HCT116 (cell line): ENCODE measurements around the gene HDAC1. TPM values are rescaled to one million over a fixed set of nuclear protein-coding genes. Genes with fewer than 3 reads are reported as not detected.

ENCODE experiments used
- ATAC-seq: fragments of 200-7000 bp; cut with Tn5 transposase; 2 replicates; pipeline ENCODE4 v1.9.1; 2020; ENCODE audit warnings: mild to moderate bottlenecking, moderate library complexity
- BruUV-seq: library from RNA; stranded (reverse); fragments of 400-500 nt; replicated peaks from 2 replicates; lab custom pipeline; 2021; lab: Mats Ljungman, UMichigan
- CTCF ChIA-PET: fragments of 300-600 bp; sonication (Branson Sonifier 250); formaldehyde crosslinking; loops from one replicate; lab custom pipeline; 2021; ENCODE audit warnings: antibody characterized with exemption; lab: Charles Lee
- POLR2A ChIA-PET: fragments of 300-600, 350-600 bp; sonication (Branson Sonifier 250); formaldehyde crosslinking; loops from one replicate; lab custom pipeline; 2021; ENCODE audit warnings: antibody characterized with exemption; lab: Charles Lee
- RAD21 ChIA-PET, 2 experiments: fragments of 300-600 bp; sonication (Branson Sonifier 250); formaldehyde crosslinking; loops; one replicate each; lab custom pipeline; 2023; ENCODE audit warnings: low total read pairs in 2 of 2; ENCODE audit not compliant: uncharacterized antibody in 2 of 2, unreplicated experiment in 2 of 2, low non-redundant PET in 1 of 2; lab: Charles Lee
- DNase-seq: peaks from one replicate; pipeline ENCODE4 v3.0.0-alpha.2; 2010; ENCODE audit warnings: low read depth, low spot score
- H2AFZ ChIP-seq: fragments of 200-600 bp; shearing (Covaris generic), sonication (generic); 2 replicates; pipeline ENCODE4 v1.6.1; 2017; ENCODE audit warnings: low read depth, mixed run types, mixed read lengths, antibody characterized with exemption, low read length; ENCODE audit not compliant: poor library complexity, severe bottlenecking
- H3K27ac ChIP-seq: 2 replicates; pipeline ENCODE4 v1.5.1; 2012; ENCODE audit warnings: low read depth, low read length
- H3K27me3 ChIP-seq: fragments of 200-600 bp; sonication (generic); 2 replicates; pipeline ENCODE4 v1.6.1; 2016; ENCODE audit warnings: mixed run types, low read length, mixed read lengths; ENCODE audit not compliant: insufficient read depth
- H3K36me3 ChIP-seq, 2 experiments: fragments of 200-500 bp in 1 of 2; fragments of 200-600 bp in 1 of 2; sonication (Bioruptor generic) in 1 of 2; sonication (generic) in 1 of 2; 2 replicates each; pipeline versions ENCODE4 v1.5.1 to v1.6.1; 2014 to 2016; ENCODE audit warnings: low read length in 2 of 2, inconsistent platforms in 1 of 2, mixed read lengths in 1 of 2, mixed run types in 1 of 2; ENCODE audit not compliant: insufficient read depth in 2 of 2, control insufficient read depth in 1 of 2
- H3K4me1 ChIP-seq, 2 experiments: fragments of 200-600 bp in 1 of 2; sonication (generic) in 1 of 2; 2 replicates each; pipeline versions ENCODE4 v1.5.1 to v1.6.1; 2012 to 2017; ENCODE audit warnings: low read length in 2 of 2, inconsistent platforms in 1 of 2, mild to moderate bottlenecking in 1 of 2, mixed read lengths in 1 of 2, mixed run types in 1 of 2, moderate library complexity in 1 of 2; ENCODE audit not compliant: insufficient read depth in 2 of 2, control insufficient read depth in 1 of 2
- H3K4me2 ChIP-seq: fragments of 200-600 bp; sonication (generic); 2 replicates; pipeline ENCODE4 v1.6.1; 2017; ENCODE audit warnings: mixed run types, low read length, mixed read lengths
- H3K4me3 ChIP-seq, 2 experiments: fragments of 200-600 bp in 1 of 2; sonication (generic) in 1 of 2; replicated peaks in 1 of 2; 2 replicates each; pipeline ENCODE4 v1.5.1; 2011 to 2016; ENCODE audit warnings: low read length in 2 of 2, control low read depth in 1 of 2, low read depth in 1 of 2, mild to moderate bottlenecking in 1 of 2, mixed read lengths in 1 of 2, mixed run types in 1 of 2
- H3K79me2 ChIP-seq: fragments of 200-600 bp; sonication (generic); 2 replicates; pipeline ENCODE4 v1.6.1; 2017; ENCODE audit warnings: mild to moderate bottlenecking, mixed run types, low read length, moderate library complexity, mixed read lengths; ENCODE audit not compliant: insufficient read depth
- H3K9ac ChIP-seq: fragments of 200-600 bp; sonication (generic); 2 replicates; pipeline ENCODE4 v1.6.1; 2016; ENCODE audit warnings: low read length, mixed read lengths
- H3K9me2 ChIP-seq: fragments of 200-600 bp; sonication (generic), shearing (Covaris generic); 2 replicates; pipeline ENCODE4 v1.6.1; 2017; ENCODE audit warnings: mixed run types, mild to moderate bottlenecking, moderate library complexity; ENCODE audit not compliant: insufficient read depth
- H3K9me3 ChIP-seq, 2 experiments: fragments of 200-500 bp in 1 of 2; fragments of 200-600 bp in 1 of 2; sonication (Bioruptor generic) in 1 of 2; sonication (generic) in 1 of 2; 2 replicates each; pipeline ENCODE4 v1.6.1; 2014 to 2017; ENCODE audit warnings: low read length in 2 of 2, mixed read lengths in 2 of 2, inconsistent platforms in 1 of 2, low read depth in 1 of 2, mild to moderate bottlenecking in 1 of 2, mixed run types in 1 of 2, moderate library complexity in 1 of 2; ENCODE audit not compliant: control insufficient read depth in 1 of 2, insufficient read depth in 1 of 2
- H4K20me1 ChIP-seq: fragments of 200-600 bp; sonication (generic), shearing (Covaris generic); 2 replicates; pipeline ENCODE4 v1.6.1; 2017; ENCODE audit warnings: mixed run types, mild to moderate bottlenecking, moderate library complexity; ENCODE audit not compliant: insufficient read depth
- CBX3 ChIP-seq: IDR thresholded peaks from 2 replicates; pipeline ENCODE4 v1.6.1; 2012; ENCODE audit warnings: low read depth
- EGR1 ChIP-seq: IDR thresholded peaks from 2 replicates; pipeline ENCODE4 v1.6.1; 2012; ENCODE audit warnings: low read depth
- ELF1 ChIP-seq: IDR thresholded peaks from 2 replicates; pipeline ENCODE4 v1.6.1; 2012; ENCODE audit warnings: low read depth, borderline replicate concordance
- EZH2 ChIP-seq: fragments of 200-600 bp; sonication (generic); IDR thresholded peaks from 2 replicates; pipeline ENCODE4 v1.6.1; 2017; ENCODE audit warnings: antibody characterized with exemption, mixed run types
- FOSL1 ChIP-seq: IDR thresholded peaks from 2 replicates; pipeline ENCODE4 v1.6.1; 2012; ENCODE audit warnings: low read depth
- JUND ChIP-seq: IDR thresholded peaks from 2 replicates; pipeline ENCODE4 v1.6.1; 2012
- POLR2AphosphoS5 ChIP-seq: IDR thresholded peaks from 2 replicates; pipeline ENCODE4 v1.6.1; 2011; ENCODE audit warnings: mild to moderate bottlenecking, low read depth, low read length, moderate library complexity
- RAD21 ChIP-seq: IDR thresholded peaks from 2 replicates; pipeline ENCODE4 v1.6.1; 2012; ENCODE audit warnings: low read depth, mild to moderate bottlenecking
- SIN3A ChIP-seq: IDR thresholded peaks from 2 replicates; pipeline ENCODE4 v1.6.1; 2012; ENCODE audit warnings: low read depth
- SP1 ChIP-seq: IDR thresholded peaks from 2 replicates; pipeline ENCODE4 v1.6.1; 2012; ENCODE audit warnings: low read depth
- SRF ChIP-seq: IDR thresholded peaks from 2 replicates; pipeline ENCODE4 v1.6.1; 2012; ENCODE audit warnings: low read depth
- YY1 ChIP-seq: IDR thresholded peaks from 2 replicates; pipeline ENCODE4 v1.6.1; 2011; ENCODE audit warnings: low read length, low read depth, moderate library complexity, mild to moderate bottlenecking; ENCODE audit not compliant: insufficient replicate concordance; ENCODE audit errors: extremely low read depth
- ZNF274 ChIP-seq: fragments of 200-500 bp; sonication (Bioruptor generic); IDR thresholded peaks from 2 replicates; pipeline ENCODE4 v1.6.1; 2014; ENCODE audit warnings: mild to moderate bottlenecking, low read depth, low read length, inconsistent platforms
- intact Hi-C: fragments of 100-400 bp; cut with micrococcal nuclease; formaldehyde crosslinking; loops from 2 replicates; pipeline ENCODE4 v1.10.0; 2022
- total RNA-seq: library from RNA; stranded (reverse); gene quantifications from one replicate; pipeline ENCODE4 v1.2.1, GENCODE V29; 2021; ENCODE audit not compliant: unreplicated experiment
- TF ChIP-seq, protein P1 (sequence below), 3 experiments: fragments of 200-600 bp in 1 of 3; sonication (generic) in 1 of 3; IDR thresholded peaks in 2 of 3; conservative IDR thresholded peaks in 1 of 3; 2 replicates each; pipeline ENCODE4 v1.5.1; 2012 to 2017; ENCODE audit warnings: low read depth in 2 of 3, low read length in 2 of 3, antibody characterized with exemption in 1 of 3, borderline replicate concordance in 1 of 3, control low read depth in 1 of 3, mild to moderate bottlenecking in 1 of 3, mixed read lengths in 1 of 3, mixed run types in 1 of 3, moderate library complexity in 1 of 3; ENCODE audit not compliant: insufficient read depth in 1 of 3
- TF ChIP-seq, protein P2 (sequence below): IDR thresholded peaks from 2 replicates; pipeline ENCODE4 v1.6.1; 2012; ENCODE audit warnings: low read depth

The HDAC1 gene
- total RNA-seq, 1 experiment from 2014 or later = 232 TPM

DNA sequence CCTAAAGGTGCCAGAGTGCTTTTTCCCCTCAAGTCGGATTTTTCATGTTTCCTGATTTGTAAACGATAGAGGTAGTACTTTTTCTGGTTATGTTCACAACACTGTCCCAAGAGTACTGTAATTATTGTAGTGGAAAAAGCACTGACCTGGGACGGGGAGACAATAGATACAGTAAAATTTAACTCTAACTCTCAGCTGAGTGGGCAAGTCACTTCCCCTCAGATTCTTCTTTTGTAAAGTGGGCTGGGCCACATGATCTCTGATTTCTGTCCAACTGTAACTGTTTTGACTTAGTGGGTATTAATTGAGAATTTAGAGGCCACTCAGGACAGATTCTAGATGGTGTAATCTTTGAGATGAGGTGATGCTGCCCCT is 25.0 kb downstream of the HDAC1 start:
- no peaks in the 10 kb centered on the region for H3K9me3 ChIP-seq
- H3K4me2 ChIP-seq = no peak overlapping the region
- CTCF ChIA-PET = interaction anchor here (0.9 to 1.7 kb wide), 2 partner anchors 76 to 101 kb away, joined by 3 to 12 read pairs; no protein-coding TSS in a partner anchor
- H3K9ac ChIP-seq = no peak overlapping the region
- no peak overlapping the region for H3K4me3 ChIP-seq
- H2AFZ ChIP-seq = no peak overlapping the region
- no peaks in the 10 kb centered on the region for H3K9me2 ChIP-seq
- intact Hi-C loops = loop anchor here (1.0 kb wide), 1 partner anchor 102 kb away; no protein-coding TSS in a partner anchor
- H3K27ac ChIP-seq = no peak overlapping the region
- peaks cover 0 to 19% of the 10 kb centered on the region in 2 experiments; a peak in 2 of 4 replicates for H3K36me3 ChIP-seq
- H4K20me1 ChIP-seq = no peaks in the 10 kb centered on the region
- peaks cover 0 to 11% of the 10 kb centered on the region in 2 experiments; a peak in 3 of 4 replicates for H3K4me1 ChIP-seq
- H3K79me2 ChIP-seq = peaks cover 27% of the 10 kb centered on the region
- POLR2A ChIA-PET = no interaction called here
- no peak for ATAC-seq
- no TSS peak for BruUV-seq
- no peaks in the 10 kb centered on the region for H3K27me3 ChIP-seq
- TF ChIP-seq POLR2AphosphoS5 (no peak), YY1 (no peak), RAD21 (no peak), SP1 (no peak), ZNF274 (no peak), ELF1 (no peak), JUND (no peak), SIN3A (no peak), FOSL1 (no peak), EZH2 (no peak), SRF (no peak), CBX3 (no peak), EGR1 (no peak)
- TF ChIP-seq, protein P1, sequence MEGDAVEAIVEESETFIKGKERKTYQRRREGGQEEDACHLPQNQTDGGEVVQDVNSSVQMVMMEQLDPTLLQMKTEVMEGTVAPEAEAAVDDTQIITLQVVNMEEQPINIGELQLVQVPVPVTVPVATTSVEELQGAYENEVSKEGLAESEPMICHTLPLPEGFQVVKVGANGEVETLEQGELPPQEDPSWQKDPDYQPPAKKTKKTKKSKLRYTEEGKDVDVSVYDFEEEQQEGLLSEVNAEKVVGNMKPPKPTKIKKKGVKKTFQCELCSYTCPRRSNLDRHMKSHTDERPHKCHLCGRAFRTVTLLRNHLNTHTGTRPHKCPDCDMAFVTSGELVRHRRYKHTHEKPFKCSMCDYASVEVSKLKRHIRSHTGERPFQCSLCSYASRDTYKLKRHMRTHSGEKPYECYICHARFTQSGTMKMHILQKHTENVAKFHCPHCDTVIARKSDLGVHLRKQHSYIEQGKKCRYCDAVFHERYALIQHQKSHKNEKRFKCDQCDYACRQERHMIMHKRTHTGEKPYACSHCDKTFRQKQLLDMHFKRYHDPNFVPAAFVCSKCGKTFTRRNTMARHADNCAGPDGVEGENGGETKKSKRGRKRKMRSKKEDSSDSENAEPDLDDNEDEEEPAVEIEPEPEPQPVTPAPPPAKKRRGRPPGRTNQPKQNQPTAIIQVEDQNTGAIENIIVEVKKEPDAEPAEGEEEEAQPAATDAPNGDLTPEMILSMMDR (IDR thresholded peaks at IDR 0.05 in 2 of 3, conservative IDR thresholded peaks at IDR 0.05 in 1 of 3; ENCODE audit: borderline replicate concordance in 1 of 3, insufficient read depth in 1 of 3, low read depth in 2 of 3, low read length in 2 of 3) = no peak
- TF ChIP-seq, protein P2, sequence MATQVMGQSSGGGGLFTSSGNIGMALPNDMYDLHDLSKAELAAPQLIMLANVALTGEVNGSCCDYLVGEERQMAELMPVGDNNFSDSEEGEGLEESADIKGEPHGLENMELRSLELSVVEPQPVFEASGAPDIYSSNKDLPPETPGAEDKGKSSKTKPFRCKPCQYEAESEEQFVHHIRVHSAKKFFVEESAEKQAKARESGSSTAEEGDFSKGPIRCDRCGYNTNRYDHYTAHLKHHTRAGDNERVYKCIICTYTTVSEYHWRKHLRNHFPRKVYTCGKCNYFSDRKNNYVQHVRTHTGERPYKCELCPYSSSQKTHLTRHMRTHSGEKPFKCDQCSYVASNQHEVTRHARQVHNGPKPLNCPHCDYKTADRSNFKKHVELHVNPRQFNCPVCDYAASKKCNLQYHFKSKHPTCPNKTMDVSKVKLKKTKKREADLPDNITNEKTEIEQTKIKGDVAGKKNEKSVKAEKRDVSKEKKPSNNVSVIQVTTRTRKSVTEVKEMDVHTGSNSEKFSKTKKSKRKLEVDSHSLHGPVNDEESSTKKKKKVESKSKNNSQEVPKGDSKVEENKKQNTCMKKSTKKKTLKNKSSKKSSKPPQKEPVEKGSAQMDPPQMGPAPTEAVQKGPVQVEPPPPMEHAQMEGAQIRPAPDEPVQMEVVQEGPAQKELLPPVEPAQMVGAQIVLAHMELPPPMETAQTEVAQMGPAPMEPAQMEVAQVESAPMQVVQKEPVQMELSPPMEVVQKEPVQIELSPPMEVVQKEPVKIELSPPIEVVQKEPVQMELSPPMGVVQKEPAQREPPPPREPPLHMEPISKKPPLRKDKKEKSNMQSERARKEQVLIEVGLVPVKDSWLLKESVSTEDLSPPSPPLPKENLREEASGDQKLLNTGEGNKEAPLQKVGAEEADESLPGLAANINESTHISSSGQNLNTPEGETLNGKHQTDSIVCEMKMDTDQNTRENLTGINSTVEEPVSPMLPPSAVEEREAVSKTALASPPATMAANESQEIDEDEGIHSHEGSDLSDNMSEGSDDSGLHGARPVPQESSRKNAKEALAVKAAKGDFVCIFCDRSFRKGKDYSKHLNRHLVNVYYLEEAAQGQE = no peak
- TF ChIP-seq, all 23 proteins: peak for 0
- no peak for DNase-seq
- RAD21 ChIA-PET = no interaction called here
